DOHH2 (cell line): ENCODE data around the gene NME4.

ENCODE experiments used
- EZH2phosphoT487 ChIP-seq: fragments of 200-600 bp; sonication (generic); IDR thresholded peaks from 2 replicates; pipeline ENCODE4 v1.6.1; 2017; ENCODE audit warnings: borderline replicate concordance, mild to moderate bottlenecking, antibody characterized with exemption, low read length, moderate library complexity, mixed read lengths
- TF ChIP-seq, protein P1 (sequence below): fragments of 200-600 bp; sonication (generic); IDR thresholded peaks from one replicate; pipeline ENCODE4 v1.5.1; 2014; ENCODE audit warnings: antibody characterized with exemption, mild to moderate bottlenecking, low read depth, low read length; ENCODE audit not compliant: poor library complexity, severe bottlenecking

DNA sequence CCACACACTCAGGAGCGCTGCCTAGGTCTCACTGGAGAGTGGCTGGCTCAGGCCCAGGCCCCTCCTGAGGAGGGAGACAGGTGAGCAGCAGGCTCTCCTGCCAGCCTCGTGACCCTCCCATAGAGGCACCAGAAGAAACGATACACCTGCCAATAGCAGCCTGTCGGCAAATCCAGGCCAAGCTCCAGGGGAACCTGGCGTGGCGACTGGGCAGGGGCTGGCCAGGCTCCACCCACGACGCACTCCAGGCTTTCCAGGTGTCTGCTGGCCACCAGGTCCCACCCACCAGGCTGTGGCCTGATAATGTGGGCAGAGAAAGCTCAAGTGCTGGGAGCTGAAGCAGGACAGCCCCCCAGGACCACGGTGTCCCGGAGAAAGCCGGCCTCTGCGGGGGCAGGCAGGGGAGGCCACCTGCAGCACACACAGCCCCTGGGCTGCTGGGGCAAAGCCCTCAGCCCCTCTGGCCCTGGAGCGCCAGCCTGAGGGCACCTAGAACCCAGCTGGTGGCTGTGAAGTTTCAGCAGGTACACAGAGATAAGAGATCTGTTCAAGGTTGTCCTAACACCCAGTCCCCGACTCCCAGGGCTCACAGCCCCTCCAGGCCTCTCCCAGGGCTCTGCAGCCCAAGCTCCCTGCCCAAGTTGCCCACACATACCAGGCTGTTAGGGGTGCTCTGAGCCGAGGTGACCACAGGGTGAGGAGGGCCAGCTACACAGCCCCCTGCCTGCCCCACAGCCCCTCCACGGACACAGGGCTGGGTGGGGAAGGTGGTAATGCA lies 17.6 kb upstream of the NME4 start:
- TF ChIP-seq, protein P1, sequence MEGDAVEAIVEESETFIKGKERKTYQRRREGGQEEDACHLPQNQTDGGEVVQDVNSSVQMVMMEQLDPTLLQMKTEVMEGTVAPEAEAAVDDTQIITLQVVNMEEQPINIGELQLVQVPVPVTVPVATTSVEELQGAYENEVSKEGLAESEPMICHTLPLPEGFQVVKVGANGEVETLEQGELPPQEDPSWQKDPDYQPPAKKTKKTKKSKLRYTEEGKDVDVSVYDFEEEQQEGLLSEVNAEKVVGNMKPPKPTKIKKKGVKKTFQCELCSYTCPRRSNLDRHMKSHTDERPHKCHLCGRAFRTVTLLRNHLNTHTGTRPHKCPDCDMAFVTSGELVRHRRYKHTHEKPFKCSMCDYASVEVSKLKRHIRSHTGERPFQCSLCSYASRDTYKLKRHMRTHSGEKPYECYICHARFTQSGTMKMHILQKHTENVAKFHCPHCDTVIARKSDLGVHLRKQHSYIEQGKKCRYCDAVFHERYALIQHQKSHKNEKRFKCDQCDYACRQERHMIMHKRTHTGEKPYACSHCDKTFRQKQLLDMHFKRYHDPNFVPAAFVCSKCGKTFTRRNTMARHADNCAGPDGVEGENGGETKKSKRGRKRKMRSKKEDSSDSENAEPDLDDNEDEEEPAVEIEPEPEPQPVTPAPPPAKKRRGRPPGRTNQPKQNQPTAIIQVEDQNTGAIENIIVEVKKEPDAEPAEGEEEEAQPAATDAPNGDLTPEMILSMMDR = no peak
- no peak for TF ChIP-seq EZH2phosphoT487
